RWPE1 (cell line): ENCODE results near the gene JAK1.

Experiments
- CTCF ChIA-PET: fragments of 350-600 bp; sonication (Branson Sonifier 250); formaldehyde crosslinking; extraction: SDS; loops from one replicate; lab custom pipeline; 2021; lab: Yijun Ruan, JAX
- POLR2A ChIA-PET: fragments of 400-600 bp; formaldehyde crosslinking; extraction: SDS; loops from one replicate; lab custom pipeline; 2020; ENCODE audit warnings: antibody characterized with exemption; ENCODE audit not compliant: low non-redundant PET; lab: Yijun Ruan, JAX
- DNase-seq: peaks from one replicate; pipeline ENCODE4 v3.0.0; 2012; ENCODE audit warnings: low spot score
- H3K27ac ChIP-seq: fragments of 450-650 bp; 2 replicates; pipeline ENCODE4 v1.5.1; 2017
- CTCF ChIP-seq: fragments of 450-650 bp; conservative IDR thresholded peaks from 2 replicates; pipeline ENCODE4 v1.5.1; 2017; ENCODE audit warnings: low read depth, mild to moderate bottlenecking

JAK1 gene

GRCh38 chr1:64849942-64850341 is 116.4 kb downstream of the JAK1 start:
- TF ChIP-seq CTCF = no peak
- no peak for DNase-seq
- ChIA-PET POLR2A (no interaction called here), CTCF (no interaction called here)
- no peak overlapping the region for H3K27ac ChIP-seq

GRCh38 chr1:64848803-64849202 is 117.5 kb downstream of the JAK1 start:
- DNase-seq = no peak
- ChIA-PET POLR2A (no interaction called here), CTCF (interaction anchor here (0.6 to 1.1 kb wide), 2 partner anchors 25 to 1194 kb away, joined by 3 to 4 read pairs; no protein-coding TSS in a partner anchor)
- no peak for TF ChIP-seq CTCF
- H3K27ac ChIP-seq = no peak overlapping the region

- TF ChIP-seq CTCF = no peak
- ChIA-PET CTCF (interaction anchor here (0.6 to 1.1 kb wide), 2 partner anchors 25 to 1193 kb away, joined by 3 to 4 read pairs; no protein-coding TSS in a partner anchor), POLR2A (no interaction called here)
- DNase-seq = no peak
- H3K27ac ChIP-seq = no peak overlapping the region
Measured at GRCh38 chr1:64848136-64848535, 118.2 kb downstream of the JAK1 start.

- ChIA-PET POLR2A (no interaction called here), CTCF (interaction anchor here (1.1 kb wide), 1 partner anchor 24 kb away, joined by 4 read pairs; no protein-coding TSS in a partner anchor)
Measured at GRCh38 chr1:64847666-64848065, 118.7 kb downstream of the JAK1 start.

GRCh38 chr1:64846573-64847430 is 119.5 kb downstream of the JAK1 start:
- POLR2A ChIA-PET = no interaction called here
- CTCF ChIA-PET = no interaction called here
- DNase-seq = no peak
- H3K27ac ChIP-seq = no peak overlapping the region
- TF ChIP-seq CTCF = no peak

More at GRCh38 chr1:64847666-64848065, 118.7 kb downstream of the JAK1 start:
- no peak overlapping the region for H3K27ac ChIP-seq
- no peak for TF ChIP-seq CTCF
- DNase-seq = no peak

- POLR2A ChIA-PET = no interaction called here
- DNase-seq = no peak
- H3K27ac ChIP-seq = no peak overlapping the region
- CTCF ChIA-PET = interaction anchor here (0.6 kb wide), 1 partner anchor 78 kb away, joined by 3 read pairs; no protein-coding TSS in a partner anchor
- no peak for TF ChIP-seq CTCF
Measured at GRCh38 chr1:64845831-64846425, 120.4 kb downstream of the JAK1 start.
